Panc1 (cell line): ENCODE results near the gene SF3B6. TPM values are rescaled to one million over a fixed set of nuclear protein-coding genes. Genes with fewer than 3 reads are reported as not detected.

ENCODE experiments used
- ATAC-seq: fragments of 200-7000 bp; cut with Tn5 transposase; 2 replicates; pipeline ENCODE4 v1.9.1; 2020; ENCODE audit warnings: mild to moderate bottlenecking, moderate library complexity
- BruUV-seq: library from RNA; stranded (reverse); fragments of 400-500 nt; replicated peaks from 2 replicates; lab custom pipeline; 2021; lab: Mats Ljungman, UMichigan
- CTCF ChIA-PET: fragments of 300-600 bp; sonication (Branson Sonifier 250); formaldehyde crosslinking; loops from one replicate; lab custom pipeline; 2022; ENCODE audit warnings: antibody characterized with exemption; lab: Charles Lee
- POLR2A ChIA-PET: fragments of 300-600 bp; sonication (Branson Sonifier 250); formaldehyde crosslinking; loops from one replicate; lab custom pipeline; 2022; ENCODE audit warnings: antibody characterized with exemption; lab: Charles Lee
- DNase-seq: peaks from one replicate; pipeline ENCODE4 v3.0.0-alpha.2; 2010; ENCODE audit warnings: low read depth, low spot score
- H3K27ac ChIP-seq: 2 replicates; pipeline ENCODE4 v1.5.1; 2011; ENCODE audit warnings: mild to moderate bottlenecking, low read length, inconsistent platforms
- H3K27me3 ChIP-seq: fragments of 200-500 bp; sonication (Bioruptor generic); 2 replicates; pipeline ENCODE4 v1.6.0; 2014; ENCODE audit warnings: low read length, inconsistent platforms; ENCODE audit not compliant: control insufficient read depth, insufficient read depth
- H3K36me3 ChIP-seq: fragments of 200-500 bp; sonication (Bioruptor generic); 2 replicates; pipeline ENCODE4 v1.5.1; 2014; ENCODE audit warnings: inconsistent platforms, mild to moderate bottlenecking, low read length, moderate library complexity; ENCODE audit not compliant: control insufficient read depth, insufficient read depth
- H3K4me1 ChIP-seq: 2 replicates; pipeline ENCODE4 v1.5.1; 2011; ENCODE audit warnings: inconsistent platforms, mild to moderate bottlenecking, low read length, moderate library complexity; ENCODE audit not compliant: control insufficient read depth, insufficient read depth
- H3K4me3 ChIP-seq, 2 experiments: 2 replicates each; pipeline ENCODE4 v1.5.1; 2011 to 2012; ENCODE audit warnings: low read depth in 2 of 2, low read length in 2 of 2, mild to moderate bottlenecking in 2 of 2, inconsistent platforms in 1 of 2, moderate library complexity in 1 of 2
- H3K9me3 ChIP-seq: fragments of 200-500 bp; sonication (Bioruptor generic); 2 replicates; pipeline ENCODE4 v1.5.1; 2014; ENCODE audit warnings: low read depth, mild to moderate bottlenecking, inconsistent platforms, low read length, moderate library complexity; ENCODE audit not compliant: control insufficient read depth, insufficient read depth
- CTCF ChIP-seq: fragments of 450-650 bp; IDR thresholded peaks from 2 replicates; pipeline ENCODE4 v1.5.1; 2017; ENCODE audit warnings: mild to moderate bottlenecking
- POLR2AphosphoS5 ChIP-seq: IDR thresholded peaks from 2 replicates; pipeline ENCODE4 v1.6.1; 2012; ENCODE audit warnings: mild to moderate bottlenecking, low read depth, low read length, moderate library complexity
- REST ChIP-seq, 2 experiments: IDR thresholded peaks; 2 replicates each; pipeline ENCODE4 v1.6.1; 2011 to 2012; ENCODE audit warnings: low read depth in 2 of 2, control low read depth in 1 of 2, low read length in 1 of 2, mild to moderate bottlenecking in 1 of 2, moderate library complexity in 1 of 2; ENCODE audit not compliant: insufficient read depth in 1 of 2
- SIN3A ChIP-seq: IDR thresholded peaks from 2 replicates; pipeline ENCODE4 v1.6.1; 2012; ENCODE audit warnings: low read depth, mild to moderate bottlenecking, low read length, moderate library complexity, borderline replicate concordance; ENCODE audit not compliant: insufficient read depth
- TCF7L2 ChIP-seq: IDR thresholded peaks from 2 replicates; pipeline ENCODE4 v1.6.1; 2011; ENCODE audit warnings: mild to moderate bottlenecking, low read depth, low read length, inconsistent platforms
- in situ Hi-C: cut with HindIII; loops from 2 replicates; pipeline ENCODE4 v1.10.0; 2016; ENCODE audit warnings: low sequenced_read_pairs, low pct_unique_long_range_greater_than_20kb
- intact Hi-C: fragments of 100-400 bp; cut with micrococcal nuclease; formaldehyde crosslinking; loops from one replicate; pipeline ENCODE4 v1.10.0; 2022; ENCODE audit not compliant: unreplicated experiment
- total RNA-seq: library from RNA; stranded (reverse); gene quantifications from one replicate; pipeline ENCODE4 v1.2.1, GENCODE V29; 2021; ENCODE audit not compliant: unreplicated experiment

The SF3B6 gene
- total RNA-seq, 1 experiment from 2014 or later: 129 TPM

GRCh38 chr2:24022975-24023575 lies 53.1 kb downstream of the SF3B6 start:
- no TSS peak for BruUV-seq
- H3K36me3 ChIP-seq: no peaks in the 10 kb centered on the region; the same call in 1 of the 2 replicates
- no peak overlapping the region for H3K27ac ChIP-seq
- in situ Hi-C loops: no loop called here
- no peak for ATAC-seq
- no peak overlapping the region for H3K4me3 ChIP-seq
- no peak for DNase-seq
- ChIA-PET POLR2A (no interaction called here), CTCF (no interaction called here)
- TF ChIP-seq CTCF: no peak
- no peak for TF ChIP-seq POLR2AphosphoS5
- TF ChIP-seq REST (IDR thresholded peaks at IDR 0.05; ENCODE audit: insufficient read depth in 1 of 2, low read depth in 2 of 2, low read length in 1 of 2): no peak
- TF ChIP-seq TCF7L2: no peak
- TF ChIP-seq SIN3A: no peak
- H3K27me3 ChIP-seq: no peaks in the 10 kb centered on the region
- H3K9me3 ChIP-seq: no peaks in the 10 kb centered on the region
- intact Hi-C loops: no loop called here
- H3K4me1 ChIP-seq: no peaks in the 10 kb centered on the region

GRCh38 chr2:24022324-24022974 lies 53.7 kb downstream of the SF3B6 start:
- POLR2A ChIA-PET: no interaction called here
- BruUV-seq: no TSS peak

More at GRCh38 chr2:24022324-24022974, 53.7 kb downstream of the SF3B6 start:
- Histone ChIP-seq H3K27ac (no peak overlapping the region), H3K36me3 (no peaks in the 10 kb centered on the region; the same call in 1 of the 2 replicates), H3K9me3 (no peaks in the 10 kb centered on the region), H3K4me1 (no peaks in the 10 kb centered on the region), H3K4me3 (no peak overlapping the region), H3K27me3 (no peaks in the 10 kb centered on the region)
- intact Hi-C loops: no loop called here
- TF ChIP-seq REST (IDR thresholded peaks at IDR 0.05; ENCODE audit: insufficient read depth in 1 of 2, low read depth in 2 of 2, low read length in 1 of 2) (no peak), TCF7L2 (no peak)
- ATAC-seq (no peak), DNase-seq (no peak)
- CTCF ChIA-PET: no interaction called here
- in situ Hi-C loops: no loop called here
